Lower lobe of right lung (tissue), 2 donors: Measurements from ENCODE around the gene TMED7. TPM values are rescaled to one million over a fixed set of nuclear protein-coding genes. Genes with fewer than 3 reads are reported as not detected.

Experiments used
- ATAC-seq, 2 donors: fragments of 200-7000 bp; cut with Tn5 transposase; one replicate each; pipeline ENCODE4 v1.9.1; 2020 to 2022; ENCODE audit warnings: mild to moderate bottlenecking in 2 of 2, moderate library complexity in 2 of 2
- DNase-seq: peaks from one replicate; pipeline ENCODE4 v3.0.0-alpha.2; 2020
- H3K27ac ChIP-seq: fragments of 200-600 bp; one replicate; pipeline ENCODE4 v1.8.0; 2022
- H3K27me3 ChIP-seq: fragments of 200-600 bp; one replicate; pipeline ENCODE4 v1.8.0; 2022; ENCODE audit warnings: low read depth
- H3K36me3 ChIP-seq: fragments of 200-600 bp; one replicate; pipeline ENCODE4 v1.8.0; 2022; ENCODE audit warnings: mild to moderate bottlenecking
- H3K4me1 ChIP-seq: fragments of 200-600 bp; one replicate; pipeline ENCODE4 v1.8.0; 2022
- H3K4me3 ChIP-seq: fragments of 200-600 bp; one replicate; pipeline ENCODE4 v1.8.0; 2022; ENCODE audit warnings: mild to moderate bottlenecking
- H3K9me3 ChIP-seq: fragments of 200-600 bp; one replicate; pipeline ENCODE4 v1.8.0; 2022
- intact Hi-C: fragments of 100-400 bp; cut with DNase I; formaldehyde crosslinking; loops from one replicate; pipeline ENCODE4 v1.11.0; 2022
- total RNA-seq: library from RNA; stranded (reverse); fragmentation: NEBNext Ultra II Directional; extraction: Animal tissue kit (Norgen Biotek cat#: 25700); gene quantifications from one replicate; pipeline ENCODE4 v1.2.1, GENCODE V29; 2021
- TF ChIP-seq, protein P1 (sequence below): fragments of 200-600 bp; IDR thresholded peaks from one replicate; pipeline ENCODE4 v1.8.0; 2022; ENCODE audit warnings: antibody characterized with exemption, mild to moderate bottlenecking
- donor health status: DM: no; HTN: yes; CAD: no; lungs with severe emphysema.

The TMED7 gene
- total RNA-seq, 1 donor from 2014 or later, result 82.2 TPM

- Histone ChIP-seq H3K9me3 (no peaks in the 10 kb centered on the region), H3K27ac (no peak overlapping the region), H3K27me3 (no peaks in the 10 kb centered on the region), H3K36me3 (no peaks in the 10 kb centered on the region), H3K4me3 (no peak overlapping the region), H3K4me1 (no peaks in the 10 kb centered on the region)
- intact Hi-C loops, result no loop called here
- TF ChIP-seq, protein P1, sequence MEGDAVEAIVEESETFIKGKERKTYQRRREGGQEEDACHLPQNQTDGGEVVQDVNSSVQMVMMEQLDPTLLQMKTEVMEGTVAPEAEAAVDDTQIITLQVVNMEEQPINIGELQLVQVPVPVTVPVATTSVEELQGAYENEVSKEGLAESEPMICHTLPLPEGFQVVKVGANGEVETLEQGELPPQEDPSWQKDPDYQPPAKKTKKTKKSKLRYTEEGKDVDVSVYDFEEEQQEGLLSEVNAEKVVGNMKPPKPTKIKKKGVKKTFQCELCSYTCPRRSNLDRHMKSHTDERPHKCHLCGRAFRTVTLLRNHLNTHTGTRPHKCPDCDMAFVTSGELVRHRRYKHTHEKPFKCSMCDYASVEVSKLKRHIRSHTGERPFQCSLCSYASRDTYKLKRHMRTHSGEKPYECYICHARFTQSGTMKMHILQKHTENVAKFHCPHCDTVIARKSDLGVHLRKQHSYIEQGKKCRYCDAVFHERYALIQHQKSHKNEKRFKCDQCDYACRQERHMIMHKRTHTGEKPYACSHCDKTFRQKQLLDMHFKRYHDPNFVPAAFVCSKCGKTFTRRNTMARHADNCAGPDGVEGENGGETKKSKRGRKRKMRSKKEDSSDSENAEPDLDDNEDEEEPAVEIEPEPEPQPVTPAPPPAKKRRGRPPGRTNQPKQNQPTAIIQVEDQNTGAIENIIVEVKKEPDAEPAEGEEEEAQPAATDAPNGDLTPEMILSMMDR, result no peak
- ATAC-seq (no peak), DNase-seq (no peak)
Measured at GRCh38 chr5:115568668-115569067, 57.2 kb downstream of the TMED7 start.

GRCh38 chr5:115565233-115565632 is 60.6 kb downstream of the TMED7 start:
- no peaks in the 10 kb centered on the region for H3K36me3 ChIP-seq
- H3K9me3 ChIP-seq, result no peaks in the 10 kb centered on the region
- TF ChIP-seq, protein P1, result no peak
- no peaks in the 10 kb centered on the region for H3K27me3 ChIP-seq
- no peak overlapping the region for H3K4me3 ChIP-seq
- intact Hi-C loops, result no loop called here
- H3K27ac ChIP-seq, result no peak overlapping the region
- no peaks in the 10 kb centered on the region for H3K4me1 ChIP-seq
- DNase-seq (no peak), ATAC-seq (no peak)

Other genes with a start within 250 kb of the TMED7 start
- gene FEM1C, start 81.3 kb downstream of the TMED7 start, total RNA-seq, result 24.1 TPM
- 5.8 TPM for gene TICAM2, start 23.6 kb downstream of the TMED7 start, total RNA-seq
- gene CDO1, start 190.6 kb upstream of the TMED7 start, total RNA-seq, result 12.8 TPM
- gene ATG12, start 215.5 kb upstream of the TMED7 start, total RNA-seq, result 35.7 TPM
- 69.4 TPM for gene AP3S1, start 215.9 kb upstream of the TMED7 start, total RNA-seq